Neural progenitor cell (in vitro differentiated cells): ENCODE data around the gene PCDH7. TPM values are rescaled to one million over a fixed set of nuclear protein-coding genes. Genes with fewer than 3 reads are reported as not detected.

Experiments
- DNase-seq: peaks from one replicate; pipeline ENCODE4 v3.0.0-alpha.2; 2016; ENCODE audit warnings: low spot score
- H2AFZ ChIP-seq: fragments of 200-600 bp; sonication (generic); replicated peaks from 2 replicates; pipeline ENCODE4 v1.6.1; 2016; ENCODE audit warnings: antibody characterized with exemption
- H3F3A ChIP-seq: fragments of 200-600 bp; sonication (generic); 2 replicates; pipeline ENCODE4 v1.6.1; 2016; ENCODE audit warnings: antibody characterized with exemption, low read depth
- H3K27ac ChIP-seq: fragments of 200-600 bp; sonication (generic); 2 replicates; pipeline ENCODE4 v1.5.1; 2016; ENCODE audit warnings: mild to moderate bottlenecking
- H3K27me3 ChIP-seq: fragments of 200-600 bp; sonication (generic); 2 replicates; pipeline ENCODE4 v1.6.1; 2016; ENCODE audit warnings: mild to moderate bottlenecking, moderate library complexity
- H3K36me3 ChIP-seq: fragments of 200-600 bp; sonication (generic); 2 replicates; pipeline ENCODE4 v1.5.1; 2016
- H3K4me1 ChIP-seq: fragments of 200-600 bp; sonication (generic); 2 replicates; pipeline ENCODE4 v1.6.1; 2016; ENCODE audit warnings: mixed run types
- H3K4me2 ChIP-seq: fragments of 200-600 bp; sonication (generic); 2 replicates; pipeline ENCODE4 v1.6.1; 2016
- H3K4me3 ChIP-seq: fragments of 200-600 bp; sonication (generic); 2 replicates; pipeline ENCODE4 v1.5.1; 2016
- H3K79me2 ChIP-seq: fragments of 200-600 bp; sonication (generic); 2 replicates; pipeline ENCODE4 v1.6.1; 2016; ENCODE audit warnings: low read depth
- H3K9ac ChIP-seq: fragments of 200-600 bp; sonication (generic); 2 replicates; pipeline ENCODE4 v1.6.1; 2016
- H3K9me3 ChIP-seq: fragments of 200-600 bp; sonication (generic); 2 replicates; pipeline ENCODE4 v1.5.1; 2016; ENCODE audit warnings: low read depth
- H4K20me1 ChIP-seq: fragments of 200-600 bp; sonication (generic); 2 replicates; pipeline ENCODE4 v1.6.1; 2016; ENCODE audit warnings: low read depth
- H3K27ac Mint-ChIP-seq: 3 replicates; pipeline ENCODE4 v1.8.0; 2021; ENCODE audit warnings: mixed read lengths
- H3K27me3 Mint-ChIP-seq: 2 replicates; pipeline ENCODE4 v1.8.0; 2022; ENCODE audit warnings: low read depth, mild to moderate bottlenecking, inconsistent platforms, moderate library complexity, mixed read lengths; ENCODE audit not compliant: insufficient read depth
- H3K36me3 Mint-ChIP-seq: 3 replicates; pipeline ENCODE4 v1.8.0; 2021; ENCODE audit warnings: mixed read lengths
- H3K4me1 Mint-ChIP-seq: 3 replicates; pipeline ENCODE4 v1.8.0; 2021; ENCODE audit warnings: mixed read lengths
- H3K4me3 Mint-ChIP-seq: 3 replicates; pipeline ENCODE4 v1.8.0; 2021; ENCODE audit warnings: mild to moderate bottlenecking, moderate library complexity, mixed read lengths
- H3K9me3 Mint-ChIP-seq: 3 replicates; pipeline ENCODE4 v1.8.0; 2020; ENCODE audit warnings: mixed read lengths
- CTCF ChIP-seq: fragments of 200-600 bp; sonication (generic); IDR thresholded peaks from 2 replicates; pipeline ENCODE4 v1.5.1; 2017; ENCODE audit warnings: antibody characterized with exemption, mild to moderate bottlenecking
- EZH2 ChIP-seq: fragments of 200-600 bp; sonication (generic); IDR thresholded peaks from 2 replicates; pipeline ENCODE4 v1.6.1; 2017; ENCODE audit warnings: antibody characterized with exemption, mild to moderate bottlenecking, moderate library complexity
- EZH2phosphoT487 ChIP-seq: fragments of 200-600 bp; sonication (generic); IDR thresholded peaks from 2 replicates; pipeline ENCODE4 v1.6.1; 2017; ENCODE audit warnings: antibody characterized with exemption
- total RNA-seq: library from RNA; depleted of rRNA; stranded (reverse); fragments of >200 nt; gene quantifications from 2 replicates; pipeline ENCODE4 v1.2.3, GENCODE V29; 2015; ENCODE audit warnings: low replicate concordance

The PCDH7 gene
- total RNA-seq, 1 donor from 2014 or later = 7.9 TPM

GRCh38 chr4:30776921-30777415, 56.8 kb downstream of the PCDH7 start:
- no peak overlapping the region for H3K27ac ChIP-seq
- Mint-ChIP-seq H3K4me3 (no peak overlapping the region), H3K4me1 (peaks cover 7% of the 10 kb centered on the region), H3K9me3 (peaks cover 5% of the 10 kb centered on the region), H3K36me3 (peaks cover 7% of the 10 kb centered on the region), H3K27me3 (no peaks in the 10 kb centered on the region), H3K27ac (no peak overlapping the region)
- H3K9ac ChIP-seq = no peak overlapping the region
- no peaks in the 10 kb centered on the region for H3K79me2 ChIP-seq
- H4K20me1 ChIP-seq = no peaks in the 10 kb centered on the region
- no peaks in the 10 kb centered on the region for H3K9me3 ChIP-seq
- no peak for TF ChIP-seq CTCF
- no peak for TF ChIP-seq EZH2phosphoT487
- TF ChIP-seq EZH2 = no peak
- H2AFZ ChIP-seq = no peak overlapping the region
- no peaks in the 10 kb centered on the region for H3K36me3 ChIP-seq
- DNase-seq = no peak
- peaks cover 6% of the 10 kb centered on the region for H3K4me1 ChIP-seq
- H3K4me3 ChIP-seq = no peak overlapping the region
- no peaks in the 10 kb centered on the region for H3K27me3 ChIP-seq
- H3K4me2 ChIP-seq = no peak overlapping the region
- no peaks in the 10 kb centered on the region for H3F3A ChIP-seq
